ENCODE results near the gene NOLC1.

Gene NOLC1

GRCh38 chr10:102122450-102122849 is 29.7 kb upstream of the NOLC1 start:
- TF ChIP-seq CTCF (IDR thresholded peaks at IDR 0.05; ENCODE audit: low read depth, low read length, missing control alignments): no peak
- H3K4me3 ChIP-seq (replicated peaks; ENCODE audit: low read depth, low read length): no peak overlapping the region
- no peak for DNase-seq (ENCODE audit: extremely low read depth, low read depth)

- TF ChIP-seq CTCF (IDR thresholded peaks at IDR 0.05; ENCODE audit: low read depth, low read length, missing control alignments): no peak
- H3K4me3 ChIP-seq (replicated peaks; ENCODE audit: low read depth, low read length): no peak overlapping the region
- DNase-seq (ENCODE audit: extremely low read depth, low read depth): no peak
These were observed 29.0 kb upstream of the NOLC1 start for GRCh38 chr10:102123223-102123622.

- no peak for DNase-seq (ENCODE audit: extremely low read depth, low read depth)
- TF ChIP-seq CTCF (IDR thresholded peaks at IDR 0.05; ENCODE audit: low read depth, low read length, missing control alignments): no peak
- H3K4me3 ChIP-seq (replicated peaks; ENCODE audit: low read depth, low read length): no peak overlapping the region
These were observed 20.7 kb upstream of the NOLC1 start for GRCh38 chr10:102131286-102132170.

GRCh38 chr10:102132193-102132562 is 20.0 kb upstream of the NOLC1 start:
- TF ChIP-seq CTCF (IDR thresholded peaks at IDR 0.05; ENCODE audit: low read depth, low read length, missing control alignments): no peak
- H3K4me3 ChIP-seq (replicated peaks; ENCODE audit: low read depth, low read length): peak overlapping the region; percentile 70

DNA sequence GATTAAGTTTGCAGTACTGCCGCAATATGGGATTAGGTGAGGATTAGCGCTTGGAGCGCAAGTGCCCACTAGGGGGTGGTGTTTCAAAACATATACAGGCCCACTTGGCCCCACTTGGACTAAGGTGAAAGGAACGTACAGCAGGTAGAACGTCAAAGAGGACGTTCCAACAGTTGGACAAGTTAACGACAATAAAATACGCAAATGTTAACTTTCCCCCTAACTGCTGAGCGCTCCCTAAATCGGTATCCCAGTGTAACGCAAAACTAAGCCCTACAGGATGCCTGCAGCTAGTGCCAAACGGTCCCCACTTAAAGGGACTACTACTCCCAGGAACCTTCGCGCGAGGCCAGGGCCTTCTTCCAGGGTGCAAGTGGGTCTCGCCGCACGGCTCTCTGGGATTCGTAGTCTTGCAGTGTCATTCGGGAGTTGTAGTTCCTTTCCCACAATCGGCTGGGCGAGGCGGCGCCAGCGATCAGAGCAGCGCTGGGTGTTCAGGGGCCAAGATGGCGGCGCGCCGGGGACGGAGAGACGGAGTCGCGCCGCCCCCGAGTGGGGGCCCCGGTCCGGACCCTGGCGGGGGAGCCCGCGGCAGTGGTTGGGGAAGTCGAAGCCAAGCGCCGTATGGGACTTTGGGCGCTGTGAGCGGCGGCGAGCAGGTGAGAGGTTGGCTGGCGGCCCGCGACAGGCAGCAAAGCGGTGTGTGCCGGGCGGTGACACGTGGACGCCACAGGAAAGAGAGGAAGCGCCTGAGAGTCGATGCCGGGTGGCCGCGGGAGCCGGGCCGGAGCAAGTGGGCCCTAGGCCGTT is 19.4 kb upstream of the NOLC1 start, which contains the start of gene PPRC1:
Gene PPRC1, plus strand, starts transcription at position 478 of the 810 bp plus-strand sequence. Its CDS starts 29 bp downstream, at position 507.
- DNase-seq (ENCODE audit: extremely low read depth, low read depth): peak; percentile 98
- H3K4me3 ChIP-seq (replicated peaks; ENCODE audit: low read depth, low read length): peak within 1 kb of the TSS; percentile 70
- TF ChIP-seq CTCF (IDR thresholded peaks at IDR 0.05; ENCODE audit: low read depth, low read length, missing control alignments): peak; percentile 89

More at GRCh38 chr10:102132193-102132562, 20.0 kb upstream of the NOLC1 start:
- DNase-seq (ENCODE audit: extremely low read depth, low read depth): no peak

GRCh38 chr10:102133373-102134195 is 18.6 kb upstream of the NOLC1 start:
- no peak for TF ChIP-seq CTCF (IDR thresholded peaks at IDR 0.05; ENCODE audit: low read depth, low read length, missing control alignments)
- H3K4me3 ChIP-seq (replicated peaks; ENCODE audit: low read depth, low read length): peak overlapping the region; percentile 70
- no peak for DNase-seq (ENCODE audit: extremely low read depth, low read depth)

Data from HFF-Myc (cell line).